PFSK-1 (cell line): ENCODE results near the gene NCAPH2.

Source experiments
- FOXP2 ChIP-seq: optimal IDR thresholded peaks from 2 replicates; pipeline ENCODE3; 2011; ENCODE audit warnings: borderline replicate concordance, control low read depth, inconsistent platforms; ENCODE audit not compliant: insufficient read depth; ENCODE audit errors: extremely low read length, extremely low read depth
- POLR2AphosphoS5 ChIP-seq: IDR thresholded peaks from 2 replicates; pipeline ENCODE4 v1.6.1; 2012; ENCODE audit warnings: low read depth, mild to moderate bottlenecking, control low read depth, low read length, moderate library complexity
- SIN3A ChIP-seq: IDR thresholded peaks from 2 replicates; pipeline ENCODE4 v1.6.1; 2012; ENCODE audit warnings: mild to moderate bottlenecking, low read length, moderate library complexity, borderline replicate concordance; ENCODE audit not compliant: insufficient read depth
- TAF1 ChIP-seq: IDR thresholded peaks from 2 replicates; pipeline ENCODE4 v1.6.1; 2012; ENCODE audit warnings: low read length, control low read depth, borderline replicate concordance; ENCODE audit not compliant: insufficient read depth
- TF ChIP-seq, protein P1 (sequence below), 2 experiments: IDR thresholded peaks; 2 replicates each; pipeline versions ENCODE4 v1.6.1 to v1.8.0; 2011 to 2012; ENCODE audit warnings: low read depth in 2 of 2, low read length in 2 of 2, control low read depth in 1 of 2, inconsistent platforms in 1 of 2, mild to moderate bottlenecking in 1 of 2, moderate library complexity in 1 of 2; ENCODE audit not compliant: insufficient read depth in 1 of 2

The NCAPH2 gene

DNA sequence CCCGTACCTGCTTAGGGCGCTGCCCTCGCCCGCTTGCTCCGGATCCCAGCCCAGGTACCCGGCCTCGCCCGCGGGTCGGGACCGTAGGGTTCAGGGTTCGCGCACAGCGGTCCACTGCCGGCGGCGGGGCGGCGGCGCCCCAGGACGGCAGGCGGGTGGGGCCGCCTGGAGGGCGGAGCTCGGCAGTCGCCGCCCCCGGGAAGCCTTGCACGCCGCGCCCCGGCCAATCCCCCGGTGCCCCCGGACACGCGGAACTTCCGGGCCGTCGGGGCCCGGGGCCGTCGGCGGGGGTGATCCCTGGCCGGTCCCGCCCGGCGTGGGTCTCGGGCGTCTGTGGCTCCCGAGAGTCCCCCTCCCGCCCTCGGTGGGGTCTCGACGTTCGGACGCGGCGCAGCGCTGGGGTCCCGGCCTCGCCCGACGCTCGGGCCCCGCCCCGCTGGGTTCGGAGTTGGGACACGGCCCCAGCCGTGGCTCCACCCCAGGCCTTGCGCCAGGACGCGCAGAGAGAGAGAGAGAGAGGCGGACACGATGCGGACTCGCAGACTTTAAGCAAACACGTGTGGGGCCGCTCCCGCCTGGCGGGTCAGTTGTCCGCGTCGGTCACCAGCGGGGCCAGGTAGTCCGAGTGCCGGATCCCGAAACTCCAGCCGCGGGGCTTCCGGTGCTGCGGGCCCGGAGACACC is 22.0 kb downstream of the NCAPH2 start, which contains the start of gene TYMP:
Gene TYMP (minus strand): TSS at position 116 of the 683 bp plus-strand sequence. CDS start 303 bp downstream, outside the sequence.
- TF ChIP-seq TAF1 (no peak), FOXP2 (no peak), POLR2AphosphoS5 (no peak), SIN3A (no peak)
- TF ChIP-seq, protein P1, sequence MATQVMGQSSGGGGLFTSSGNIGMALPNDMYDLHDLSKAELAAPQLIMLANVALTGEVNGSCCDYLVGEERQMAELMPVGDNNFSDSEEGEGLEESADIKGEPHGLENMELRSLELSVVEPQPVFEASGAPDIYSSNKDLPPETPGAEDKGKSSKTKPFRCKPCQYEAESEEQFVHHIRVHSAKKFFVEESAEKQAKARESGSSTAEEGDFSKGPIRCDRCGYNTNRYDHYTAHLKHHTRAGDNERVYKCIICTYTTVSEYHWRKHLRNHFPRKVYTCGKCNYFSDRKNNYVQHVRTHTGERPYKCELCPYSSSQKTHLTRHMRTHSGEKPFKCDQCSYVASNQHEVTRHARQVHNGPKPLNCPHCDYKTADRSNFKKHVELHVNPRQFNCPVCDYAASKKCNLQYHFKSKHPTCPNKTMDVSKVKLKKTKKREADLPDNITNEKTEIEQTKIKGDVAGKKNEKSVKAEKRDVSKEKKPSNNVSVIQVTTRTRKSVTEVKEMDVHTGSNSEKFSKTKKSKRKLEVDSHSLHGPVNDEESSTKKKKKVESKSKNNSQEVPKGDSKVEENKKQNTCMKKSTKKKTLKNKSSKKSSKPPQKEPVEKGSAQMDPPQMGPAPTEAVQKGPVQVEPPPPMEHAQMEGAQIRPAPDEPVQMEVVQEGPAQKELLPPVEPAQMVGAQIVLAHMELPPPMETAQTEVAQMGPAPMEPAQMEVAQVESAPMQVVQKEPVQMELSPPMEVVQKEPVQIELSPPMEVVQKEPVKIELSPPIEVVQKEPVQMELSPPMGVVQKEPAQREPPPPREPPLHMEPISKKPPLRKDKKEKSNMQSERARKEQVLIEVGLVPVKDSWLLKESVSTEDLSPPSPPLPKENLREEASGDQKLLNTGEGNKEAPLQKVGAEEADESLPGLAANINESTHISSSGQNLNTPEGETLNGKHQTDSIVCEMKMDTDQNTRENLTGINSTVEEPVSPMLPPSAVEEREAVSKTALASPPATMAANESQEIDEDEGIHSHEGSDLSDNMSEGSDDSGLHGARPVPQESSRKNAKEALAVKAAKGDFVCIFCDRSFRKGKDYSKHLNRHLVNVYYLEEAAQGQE (IDR thresholded peaks at IDR 0.05; ENCODE audit: insufficient read depth in 1 of 2, low read depth in 2 of 2, low read length in 2 of 2), result no peak

DNA sequence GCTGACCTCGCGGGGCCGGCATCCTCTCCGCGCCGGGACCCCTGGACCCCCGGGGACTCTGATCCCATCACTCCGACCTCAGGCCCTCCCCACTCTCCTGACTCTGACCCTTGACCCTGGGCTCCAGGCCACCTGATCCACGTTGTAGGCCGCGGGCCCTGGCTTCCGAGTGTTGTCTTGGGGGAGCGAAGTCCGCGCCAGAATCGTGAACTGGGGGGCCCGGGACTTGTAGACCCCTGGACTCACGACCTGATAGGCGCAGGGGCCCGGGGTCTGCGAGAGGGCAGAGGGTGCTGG is 22.5 kb downstream of the NCAPH2 start:
- TF ChIP-seq POLR2AphosphoS5, result no peak
- TF ChIP-seq, protein P1 (IDR thresholded peaks at IDR 0.05; ENCODE audit: insufficient read depth in 1 of 2, low read depth in 2 of 2, low read length in 2 of 2), result no peak
- no peak for TF ChIP-seq FOXP2
- TF ChIP-seq TAF1, result no peak
- TF ChIP-seq SIN3A, result no peak

DNA sequence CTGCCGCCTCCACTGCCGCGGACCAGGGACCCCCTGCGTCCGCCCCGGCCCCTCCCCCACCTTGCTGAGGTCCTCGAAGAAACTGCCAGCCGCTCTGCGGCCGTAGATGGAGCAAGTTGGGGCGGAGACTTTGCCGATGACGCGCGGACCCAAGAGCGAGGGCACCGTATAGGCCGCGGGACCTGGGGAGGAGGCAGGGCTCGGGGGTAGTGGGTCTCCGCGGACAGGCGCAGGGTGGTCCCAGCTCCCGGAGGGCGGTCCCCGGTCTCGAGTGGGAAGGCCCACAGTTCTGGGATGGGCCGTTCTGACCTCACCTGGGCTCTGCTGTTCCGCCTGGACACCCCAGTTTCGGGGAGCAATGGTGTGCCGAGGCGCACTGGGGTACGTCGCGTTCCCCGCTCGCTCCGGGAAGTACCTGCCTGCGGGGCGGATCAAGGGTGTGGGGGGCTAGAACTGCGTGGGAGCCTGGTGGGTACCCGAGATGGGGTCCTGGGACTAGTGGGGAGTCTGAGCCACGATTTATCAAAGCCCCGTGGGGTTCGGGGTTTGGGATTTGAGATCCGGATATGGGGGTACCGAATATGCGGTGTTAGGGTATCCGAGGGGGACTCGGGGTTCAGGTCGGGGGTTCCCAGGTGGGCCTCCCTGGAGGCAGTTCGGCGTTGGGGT is 23.0 kb downstream of the NCAPH2 start:
- TF ChIP-seq, protein P1 (IDR thresholded peaks at IDR 0.05; ENCODE audit: insufficient read depth in 1 of 2, low read depth in 2 of 2, low read length in 2 of 2), result no peak
- TF ChIP-seq SIN3A (no peak), POLR2AphosphoS5 (no peak), TAF1 (no peak), FOXP2 (no peak)

DNA sequence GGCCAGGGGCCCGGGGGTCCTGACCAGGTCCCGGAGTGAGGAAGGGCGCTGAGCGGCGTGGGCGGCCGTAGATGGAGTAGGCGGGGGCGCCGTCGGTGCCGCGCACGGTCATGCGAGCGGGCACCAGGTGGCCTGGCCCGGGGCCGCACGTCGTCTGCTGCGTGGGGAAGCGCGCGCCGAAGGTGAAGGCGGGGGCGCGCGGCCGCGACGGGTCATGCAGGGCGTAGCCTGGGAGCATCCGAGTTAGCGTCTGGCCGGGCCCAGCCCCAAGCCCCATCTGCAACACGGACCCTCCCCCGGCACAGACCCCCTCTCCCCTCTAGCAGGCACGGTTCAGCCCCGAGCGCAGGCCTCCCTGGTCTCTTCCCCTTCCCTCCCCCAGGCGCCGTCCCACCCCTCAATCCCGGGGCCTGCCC is 23.5 kb downstream of the NCAPH2 start:
- TF ChIP-seq TAF1, result no peak
- TF ChIP-seq FOXP2, result no peak
- TF ChIP-seq POLR2AphosphoS5, result no peak
- TF ChIP-seq SIN3A, result no peak
- TF ChIP-seq, protein P1 (IDR thresholded peaks at IDR 0.05; ENCODE audit: insufficient read depth in 1 of 2, low read depth in 2 of 2, low read length in 2 of 2), result no peak
